ENCODE results near the gene RWDD3.

DNA sequence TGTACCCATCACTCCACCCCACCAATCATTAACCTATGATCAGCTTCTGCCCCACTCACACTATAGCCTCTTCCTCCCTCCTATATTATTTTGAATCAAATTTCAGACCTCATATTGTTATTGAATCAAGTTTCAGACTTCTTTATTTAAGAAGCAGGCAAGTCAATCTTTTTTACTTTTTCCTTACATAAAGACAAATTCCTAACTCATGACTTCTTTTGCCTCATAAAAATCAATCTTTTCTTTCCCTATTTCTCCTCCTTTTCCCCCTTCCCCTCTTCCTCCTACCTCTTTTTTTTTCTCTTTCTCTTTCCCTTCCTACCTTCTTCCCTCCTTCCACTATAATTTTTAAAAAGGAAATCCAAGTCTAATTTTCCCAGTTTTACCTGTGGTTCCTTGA lies 4.3 kb upstream of the RWDD3 start:
- TF ChIP-seq CTCF (IDR thresholded peaks at IDR 0.05) (no peak), POLR2A (IDR thresholded peaks at IDR 0.05) (no peak), POLR2AphosphoS5 (IDR thresholded peaks at IDR 0.05) (no peak), EP300 (IDR thresholded peaks at IDR 0.05; ENCODE audit: low read depth) (no peak)
